Measurements from ENCODE around the gene RFX7. TPM values are rescaled to one million over a fixed set of nuclear protein-coding genes. Genes with fewer than 3 reads are reported as not detected.

RFX7 gene
- total and polyA plus RNA-seq, 2 of the 8 experiments (the other 6 are each of a cell fraction or from before 2014, with no cell fraction given) = 10.4 to 40.9 TPM

DNA sequence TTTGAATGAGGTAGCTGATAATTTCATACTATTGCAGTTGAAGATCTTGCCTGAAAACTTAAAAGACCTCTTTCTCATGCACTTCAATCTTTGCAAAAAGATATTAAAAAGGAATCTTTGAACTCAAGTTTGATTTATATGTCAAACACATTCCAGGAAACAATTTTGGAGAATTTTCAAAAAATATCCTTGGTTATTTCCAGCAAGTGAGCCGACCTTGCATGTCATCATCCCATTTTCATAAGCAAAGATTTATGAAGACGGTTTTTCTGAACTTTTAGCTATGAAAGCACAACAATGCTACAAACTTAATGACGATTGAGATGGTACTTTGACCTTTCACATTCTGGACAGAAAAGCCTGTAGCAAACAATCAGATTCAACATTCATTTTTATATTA lies 95.6 kb downstream of the RFX7 start:
- H4K5ac ChIP-seq (ENCODE audit: insufficient read length, low read depth, low read length) = no peak overlapping the region
- H4K20me1 ChIP-seq (replicated peaks in 1 of 2; ENCODE audit: control insufficient read depth in 1 of 2, insufficient read depth in 2 of 2, low read length in 2 of 2) = peaks cover 2 to 8% of the 10 kb centered on the region in 2 experiments
- FAIRE-seq (no peak), DNase-seq (ENCODE audit: low read depth in 1 of 2, low spot score in 2 of 2) (no peak)
- POLR2A ChIA-PET (ENCODE audit: partially characterized antibody) = no interaction called here
- H4K8ac ChIP-seq (ENCODE audit: extremely low read depth, insufficient read depth, low read length) = no peak overlapping the region
- no peak overlapping the region for H2BK5ac ChIP-seq (ENCODE audit: low read depth, low read length)
- 87% methylated on average over 3 of the region's 3 CpGs; no CpG with 5 or more reads in 1 of the 2 experiments for WGBS, 2 experiments (ENCODE audit: extremely low coverage in 1 of 2, insufficient coverage in 1 of 2, insufficient read length in 1 of 2, insufficient replicate concordance in 2 of 2, low coverage in 1 of 2, low lambda C conversion rate in 2 of 2, missing lambda C conversion rate in 1 of 2)
- no peak overlapping the region for H3K56ac ChIP-seq (replicated peaks; ENCODE audit: insufficient read length, low read depth, low read length)
- H3K18ac ChIP-seq (ENCODE audit: extremely low read depth, low read length) = no peak overlapping the region
- H3K4me1 ChIP-seq (replicated peaks in 1 of 4; ENCODE audit: control insufficient read depth in 3 of 4, insufficient read depth in 4 of 4, low read length in 3 of 4) = no peaks in the 10 kb centered on the region; a peak in 1 of 7 replicates
- peaks cover 0 to 10% (median 1%) of the 10 kb centered on the region in 4 experiments; a peak in 4 of 8 replicates for H3K36me3 ChIP-seq (ENCODE audit: control insufficient read depth in 2 of 4, insufficient read depth in 4 of 4, low read length in 3 of 4)
- peaks cover 0 to 81% of the 10 kb centered on the region in 2 experiments; a peak in 2 of 4 replicates for H3K79me2 ChIP-seq (ENCODE audit: control insufficient read depth in 1 of 2, insufficient read depth in 2 of 2, low read length in 2 of 2)
- H2BK12ac ChIP-seq (ENCODE audit: low read depth, low read length) = no peak overlapping the region
- H3K27ac ChIP-seq (ENCODE audit: low read depth, low read length) = no peak overlapping the region
- no peak overlapping the region for H2BK15ac ChIP-seq (ENCODE audit: low read length)
- H2AK5ac ChIP-seq (ENCODE audit: low read depth, low read length) = no peak overlapping the region
- no peak overlapping the region for H3K23ac ChIP-seq (ENCODE audit: insufficient read length)
- no peak overlapping the region for H3K9ac ChIP-seq (replicated peaks in 1 of 4; ENCODE audit: extremely low read depth in 1 of 4, low read depth in 3 of 4, low read length in 3 of 4)
- no peak overlapping the region for H3K4me2 ChIP-seq (ENCODE audit: insufficient read depth in 1 of 2, low read depth in 2 of 2, low read length in 2 of 2)
- H3K9me3 ChIP-seq (ENCODE audit: insufficient read depth in 2 of 2, low read depth in 1 of 2, low read length in 1 of 2) = 0 out of 4 replicates have a peak, but pooled peaks cover 0 to 2% of the 10 kb centered on the region in 2 experiments
- no peaks in the 10 kb centered on the region for H3K23me2 ChIP-seq (ENCODE audit: low read depth, low read length)
- no peaks in the 10 kb centered on the region for H3K27me3 ChIP-seq (replicated peaks in 1 of 4; ENCODE audit: control insufficient read depth in 3 of 4, extremely low read depth in 1 of 4, insufficient read depth in 3 of 4, low read length in 3 of 4)
- H2AFZ ChIP-seq (ENCODE audit: low read length) = no peak overlapping the region
- no peak overlapping the region for H2BK20ac ChIP-seq (ENCODE audit: low read length)
- CTCF ChIA-PET (ENCODE audit: partially characterized antibody) = no interaction called here
- no peak overlapping the region for H4K91ac ChIP-seq (replicated peaks; ENCODE audit: insufficient read length, low read length)
- H3K79me1 ChIP-seq (ENCODE audit: low read depth, low read length) = peaks cover 10% of the 10 kb centered on the region; the same call in 1 of the 2 replicates
- no peak overlapping the region for H3K14ac ChIP-seq (ENCODE audit: insufficient read length)
- no peak overlapping the region for H2BK120ac ChIP-seq (replicated peaks; ENCODE audit: low read depth, low read length)
- H3K4ac ChIP-seq (replicated peaks; ENCODE audit: insufficient read length, low read depth, low read length) = no peak overlapping the region
- no peak overlapping the region for H3K4me3 ChIP-seq (ENCODE audit: extremely low read depth in 1 of 4, insufficient read depth in 2 of 4, low read depth in 3 of 4, low read length in 4 of 4)
- no peak for TF ChIP-seq CTCF (IDR thresholded peaks at IDR 0.05; ENCODE audit: control extremely low read depth in 1 of 3, insufficient read depth in 1 of 3, low read depth in 1 of 3, low read length in 3 of 3)
- TF ChIP-seq RAD21 (IDR thresholded peaks at IDR 0.05 in 1 of 2, conservative IDR thresholded peaks at IDR 0.05 in 1 of 2; ENCODE audit: low read depth in 2 of 2, low read length in 2 of 2) = no peak
- no peak for TF ChIP-seq RXRA (IDR thresholded peaks at IDR 0.05; ENCODE audit: insufficient read depth, low read depth, low read length)
- no peak for TF ChIP-seq KDM4A (IDR thresholded peaks at IDR 0.05; ENCODE audit: low read depth, low read length, severe bottlenecking)
- no peak for TF ChIP-seq EZH2 (IDR thresholded peaks at IDR 0.05; ENCODE audit: low read depth, low read length, severe bottlenecking)
- no peak for TF ChIP-seq MAFK (IDR thresholded peaks at IDR 0.05; ENCODE audit: low read depth, low read length)

Measured in H1 (cell line).